Neuron (in vitro differentiated cells): Measurements from ENCODE around the gene MBP.

Source experiments
- H2AFZ ChIP-seq: one replicate; pipeline ENCODE4 v1.6.1; 2013; ENCODE audit warnings: low read depth, mild to moderate bottlenecking, inconsistent platforms, low read length, moderate library complexity
- H3K27me3 ChIP-seq: one replicate; pipeline ENCODE4 v1.6.1; 2013; ENCODE audit warnings: low read length; ENCODE audit not compliant: insufficient read depth
- H3K36me3 ChIP-seq: one replicate; pipeline ENCODE4 v1.6.1; 2013; ENCODE audit warnings: low read length; ENCODE audit not compliant: insufficient read depth
- H3K4me1 ChIP-seq: one replicate; pipeline ENCODE4 v1.6.1; 2013; ENCODE audit warnings: low read length; ENCODE audit not compliant: insufficient read depth
- H3K4me3 ChIP-seq: 2 replicates; pipeline ENCODE4 v1.5.1; 2013; ENCODE audit warnings: mild to moderate bottlenecking, low read length, moderate library complexity
- H3K9me3 ChIP-seq: one replicate; pipeline ENCODE4 v1.6.1; 2013; ENCODE audit warnings: low read length

The MBP gene

DNA sequence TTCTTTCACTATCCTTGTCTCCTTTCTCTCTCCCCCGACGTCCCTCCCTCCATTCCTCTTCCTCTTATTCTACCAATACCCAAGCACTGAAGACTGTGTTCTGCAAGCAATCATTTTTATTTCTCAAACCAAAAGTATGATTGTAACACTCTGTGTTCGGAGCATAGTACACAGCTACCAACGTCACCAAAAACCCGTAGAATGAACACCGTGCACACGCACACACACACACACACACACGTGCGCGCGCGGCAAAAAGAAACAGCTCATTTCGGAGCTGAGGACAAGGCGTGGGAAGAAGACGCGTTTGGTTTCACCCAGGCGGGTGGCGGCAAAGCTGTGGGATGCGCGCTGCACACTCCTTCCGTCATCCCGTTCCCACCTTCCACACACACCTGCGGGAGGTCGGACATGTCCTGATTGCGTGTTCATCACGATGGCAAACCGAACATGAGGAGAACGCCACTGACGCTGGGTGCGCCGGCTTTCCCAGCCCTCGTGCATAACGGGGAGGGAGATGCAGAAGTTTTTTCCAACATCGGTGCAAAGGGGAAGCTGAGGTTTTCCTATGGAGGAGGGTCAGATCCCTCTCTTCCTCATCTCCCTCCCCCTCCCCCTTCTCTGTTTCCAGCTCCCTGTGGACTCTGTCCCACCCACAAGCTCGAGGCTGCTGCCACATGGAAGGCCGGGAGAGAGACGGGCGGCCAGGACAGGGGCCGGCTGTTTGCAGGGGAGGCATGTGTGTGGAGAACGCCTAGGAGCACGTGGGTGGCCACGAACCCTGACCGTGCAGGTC lies 20.4 kb downstream of the MBP start:
- Histone ChIP-seq H3K4me3 (no peak overlapping the region), H2AFZ (no peak overlapping the region), H3K9me3 (no peaks in the 10 kb centered on the region), H3K27me3 (no peaks in the 10 kb centered on the region), H3K36me3 (no peaks in the 10 kb centered on the region), H3K4me1 (no peaks in the 10 kb centered on the region)

- Histone ChIP-seq H3K4me3 (no peak overlapping the region), H3K4me1 (no peaks in the 10 kb centered on the region), H3K27me3 (no peaks in the 10 kb centered on the region), H3K36me3 (no peaks in the 10 kb centered on the region), H3K9me3 (no peaks in the 10 kb centered on the region), H2AFZ (no peak overlapping the region)
Measured at GRCh38 chr18:77111449-77111848, 21.1 kb downstream of the MBP start.

DNA sequence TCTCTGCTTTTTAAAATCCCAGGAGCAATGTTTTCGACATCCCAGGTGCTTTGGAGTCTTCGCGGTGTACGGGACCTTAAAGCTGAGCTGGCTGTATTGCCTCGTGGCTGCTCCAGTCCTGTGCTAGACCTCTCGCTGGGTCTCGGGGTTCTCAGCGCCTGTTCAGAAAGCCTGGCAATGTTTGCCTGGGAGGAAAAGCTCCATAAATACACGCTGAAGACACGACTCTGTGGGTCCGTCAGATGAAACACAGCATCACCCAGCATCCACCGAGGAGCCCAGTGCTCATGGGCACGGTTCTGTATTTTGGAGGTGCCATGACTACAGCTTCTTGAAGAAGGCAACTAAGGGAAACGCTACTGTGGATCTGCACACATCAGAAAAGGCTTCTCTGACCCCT lies 21.6 kb downstream of the MBP start:
- H3K36me3 ChIP-seq = no peaks in the 10 kb centered on the region
- no peaks in the 10 kb centered on the region for H3K4me1 ChIP-seq
- H3K9me3 ChIP-seq = no peaks in the 10 kb centered on the region
- no peak overlapping the region for H3K4me3 ChIP-seq
- no peak overlapping the region for H2AFZ ChIP-seq
- no peaks in the 10 kb centered on the region for H3K27me3 ChIP-seq

DNA sequence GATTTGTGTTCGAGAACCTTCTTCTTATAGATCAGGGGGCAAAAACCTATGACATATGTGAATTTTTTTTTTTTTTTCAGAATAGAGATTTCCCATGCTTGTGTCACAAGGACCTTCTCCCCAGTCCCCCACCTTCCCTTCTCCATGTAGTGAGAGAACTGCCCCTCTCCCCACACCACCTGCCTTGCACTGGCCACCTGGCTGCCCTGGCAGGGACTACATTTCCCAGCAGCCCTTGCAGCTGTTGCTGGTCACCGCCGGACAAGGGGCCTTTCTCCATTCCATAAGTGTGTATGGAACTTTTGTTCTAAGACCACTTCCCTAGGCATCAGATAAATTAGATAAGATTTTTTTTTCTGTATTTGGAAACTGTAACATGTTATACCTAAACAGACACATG lies 22.2 kb downstream of the MBP start:
- no peaks in the 10 kb centered on the region for H3K36me3 ChIP-seq
- H2AFZ ChIP-seq = no peak overlapping the region
- no peaks in the 10 kb centered on the region for H3K9me3 ChIP-seq
- no peak overlapping the region for H3K4me3 ChIP-seq
- no peaks in the 10 kb centered on the region for H3K27me3 ChIP-seq
- H3K4me1 ChIP-seq = no peaks in the 10 kb centered on the region

- Histone ChIP-seq H3K4me3 (no peak overlapping the region), H3K4me1 (no peaks in the 10 kb centered on the region), H2AFZ (no peak overlapping the region), H3K9me3 (no peaks in the 10 kb centered on the region), H3K36me3 (no peaks in the 10 kb centered on the region), H3K27me3 (no peaks in the 10 kb centered on the region)
Measured at GRCh38 chr18:77109648-77110019, 22.9 kb downstream of the MBP start.

- H3K4me1 ChIP-seq = no peaks in the 10 kb centered on the region
- H2AFZ ChIP-seq = no peak overlapping the region
- H3K27me3 ChIP-seq = no peaks in the 10 kb centered on the region
- H3K36me3 ChIP-seq = no peaks in the 10 kb centered on the region
- H3K4me3 ChIP-seq = no peak overlapping the region
- no peaks in the 10 kb centered on the region for H3K9me3 ChIP-seq
Measured at GRCh38 chr18:77108821-77109647, 23.5 kb downstream of the MBP start.

DNA sequence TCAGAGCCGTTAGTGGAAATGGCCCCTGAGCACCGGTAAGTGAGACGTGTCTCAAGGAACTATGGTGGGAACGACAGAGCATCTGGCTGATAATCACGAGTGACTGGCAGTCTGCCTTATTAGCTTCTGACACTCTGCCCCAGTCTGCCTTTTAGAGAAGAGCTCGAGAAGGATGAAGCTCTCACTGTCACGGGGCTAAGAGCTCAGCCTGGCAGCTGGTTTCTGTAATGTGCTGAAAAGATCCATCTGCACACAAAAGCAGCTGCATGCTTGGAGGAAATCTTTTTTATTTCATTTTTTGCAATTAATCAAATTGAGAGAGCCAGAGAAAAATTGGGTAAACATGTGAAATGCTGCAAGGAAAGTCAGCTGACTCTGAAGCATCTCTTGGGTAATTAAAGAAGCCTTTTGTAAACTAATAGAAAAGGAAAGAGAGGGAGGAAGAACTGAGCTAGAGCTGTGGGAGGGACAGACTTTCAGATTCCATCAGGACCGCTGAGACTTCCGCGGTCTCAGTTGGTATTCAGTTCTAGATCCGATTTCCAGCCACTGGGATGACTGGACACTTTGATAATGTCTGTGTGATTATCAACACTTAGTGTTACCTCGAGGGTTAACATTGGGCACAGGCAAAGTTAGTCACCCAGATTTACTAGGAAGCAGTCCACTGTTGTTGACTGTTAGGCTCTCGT lies 24.4 kb downstream of the MBP start:
- Histone ChIP-seq H3K36me3 (no peaks in the 10 kb centered on the region), H3K27me3 (no peaks in the 10 kb centered on the region), H3K4me3 (no peak overlapping the region), H2AFZ (no peak overlapping the region), H3K4me1 (no peaks in the 10 kb centered on the region), H3K9me3 (no peaks in the 10 kb centered on the region)

- H3K9me3 ChIP-seq = no peaks in the 10 kb centered on the region
- H3K4me1 ChIP-seq = no peaks in the 10 kb centered on the region
- H3K27me3 ChIP-seq = no peaks in the 10 kb centered on the region
- no peak overlapping the region for H2AFZ ChIP-seq
- H3K4me3 ChIP-seq = no peak overlapping the region
- no peaks in the 10 kb centered on the region for H3K36me3 ChIP-seq
Measured at GRCh38 chr18:77107292-77107691, 25.3 kb downstream of the MBP start.

DNA sequence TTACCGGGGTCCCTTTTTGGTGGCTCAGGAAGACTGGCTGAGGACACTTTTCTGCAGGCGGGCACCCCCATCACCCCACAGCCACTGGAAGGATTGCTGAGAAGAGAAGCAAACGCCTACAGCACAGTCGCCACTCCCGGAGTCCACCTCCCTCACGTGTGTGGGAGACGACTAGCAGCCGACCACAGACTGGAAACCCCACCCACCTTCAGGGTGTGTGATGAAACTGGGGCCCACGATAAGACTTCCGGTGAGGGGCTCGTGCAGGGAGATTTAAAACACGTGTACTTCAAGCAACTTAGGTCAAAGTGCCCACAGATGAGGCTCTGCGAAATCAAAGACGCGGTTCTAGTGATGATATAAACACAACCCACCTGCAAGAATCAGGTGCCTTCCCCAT lies 26.3 kb downstream of the MBP start:
- H3K27me3 ChIP-seq = no peaks in the 10 kb centered on the region
- H3K36me3 ChIP-seq = no peaks in the 10 kb centered on the region
- H3K4me1 ChIP-seq = no peaks in the 10 kb centered on the region
- H2AFZ ChIP-seq = no peak overlapping the region
- no peaks in the 10 kb centered on the region for H3K9me3 ChIP-seq
- H3K4me3 ChIP-seq = no peak overlapping the region

DNA sequence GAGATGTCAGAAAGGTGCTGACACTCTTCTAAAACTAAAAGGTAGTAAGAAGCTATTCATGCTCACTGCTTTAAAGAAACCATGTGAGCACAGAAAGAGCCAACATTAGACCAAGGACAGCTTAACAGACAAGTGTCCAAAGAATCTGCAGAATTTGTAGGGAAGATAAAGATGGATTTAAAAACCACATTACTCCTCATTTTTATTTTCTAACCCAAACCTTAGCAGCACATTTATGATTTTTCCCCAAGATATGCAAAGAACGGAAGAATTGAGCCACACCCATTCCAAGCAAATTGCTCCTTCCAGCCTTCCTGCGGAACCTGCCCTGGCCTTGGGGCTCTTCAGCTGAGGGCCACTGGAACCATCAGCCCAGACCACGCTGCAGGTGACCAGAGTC lies 26.9 kb downstream of the MBP start:
- no peak overlapping the region for H3K4me3 ChIP-seq
- no peaks in the 10 kb centered on the region for H3K36me3 ChIP-seq
- H3K9me3 ChIP-seq = no peaks in the 10 kb centered on the region
- H2AFZ ChIP-seq = no peak overlapping the region
- H3K27me3 ChIP-seq = peaks cover 4% of the 10 kb centered on the region
- no peaks in the 10 kb centered on the region for H3K4me1 ChIP-seq

DNA sequence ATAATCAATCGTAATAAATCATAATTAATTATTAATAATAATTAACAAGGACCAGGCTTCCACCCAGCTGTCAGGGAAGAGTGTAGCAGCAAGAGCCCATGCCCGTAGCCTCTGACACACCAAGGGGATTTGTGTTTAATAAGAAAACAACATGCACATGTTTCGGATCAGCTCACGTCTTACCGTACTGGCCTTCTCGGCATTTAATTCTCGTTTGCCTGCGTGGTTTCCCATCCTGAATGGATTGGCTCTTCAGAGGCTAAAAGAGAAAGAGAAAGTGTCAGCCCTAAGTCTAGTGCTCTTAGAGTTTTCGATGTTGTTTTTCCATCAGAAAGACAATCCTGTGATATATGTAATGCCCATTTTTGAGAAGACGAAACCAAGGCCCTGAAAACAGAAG lies 27.6 kb downstream of the MBP start:
- Histone ChIP-seq H3K9me3 (no peaks in the 10 kb centered on the region), H3K36me3 (no peaks in the 10 kb centered on the region), H3K27me3 (peaks cover 4% of the 10 kb centered on the region), H3K4me1 (no peaks in the 10 kb centered on the region), H2AFZ (no peak overlapping the region), H3K4me3 (no peak overlapping the region)

- H3K27me3 ChIP-seq = peaks cover 4% of the 10 kb centered on the region
- no peaks in the 10 kb centered on the region for H3K4me1 ChIP-seq
- H3K36me3 ChIP-seq = no peaks in the 10 kb centered on the region
- H2AFZ ChIP-seq = no peak overlapping the region
- H3K4me3 ChIP-seq = no peak overlapping the region
- H3K9me3 ChIP-seq = no peaks in the 10 kb centered on the region
Measured at GRCh38 chr18:77103991-77104531, 28.5 kb downstream of the MBP start.
